ENCODE measurements around the gene PIEZO2.

- TF ChIP-seq CTCF (IDR thresholded peaks at IDR 0.05; ENCODE audit: insufficient read depth, low read length, poor library complexity, severe bottlenecking) (no peak), EZH2phosphoT487 (conservative IDR thresholded peaks at IDR 0.05; ENCODE audit: low read length) (no peak)
Measured at GRCh38 chr18:10805587-10806118, 343.7 kb downstream of the PIEZO2 start.

Measured in SU-DHL-6 (cell line).